ENCODE results near the gene MRPS10.

- no peak for TF ChIP-seq GATA2 (IDR thresholded peaks at IDR 0.05; ENCODE audit: insufficient read depth, insufficient read length, low read depth, low read length)
- TF ChIP-seq, protein P1, sequence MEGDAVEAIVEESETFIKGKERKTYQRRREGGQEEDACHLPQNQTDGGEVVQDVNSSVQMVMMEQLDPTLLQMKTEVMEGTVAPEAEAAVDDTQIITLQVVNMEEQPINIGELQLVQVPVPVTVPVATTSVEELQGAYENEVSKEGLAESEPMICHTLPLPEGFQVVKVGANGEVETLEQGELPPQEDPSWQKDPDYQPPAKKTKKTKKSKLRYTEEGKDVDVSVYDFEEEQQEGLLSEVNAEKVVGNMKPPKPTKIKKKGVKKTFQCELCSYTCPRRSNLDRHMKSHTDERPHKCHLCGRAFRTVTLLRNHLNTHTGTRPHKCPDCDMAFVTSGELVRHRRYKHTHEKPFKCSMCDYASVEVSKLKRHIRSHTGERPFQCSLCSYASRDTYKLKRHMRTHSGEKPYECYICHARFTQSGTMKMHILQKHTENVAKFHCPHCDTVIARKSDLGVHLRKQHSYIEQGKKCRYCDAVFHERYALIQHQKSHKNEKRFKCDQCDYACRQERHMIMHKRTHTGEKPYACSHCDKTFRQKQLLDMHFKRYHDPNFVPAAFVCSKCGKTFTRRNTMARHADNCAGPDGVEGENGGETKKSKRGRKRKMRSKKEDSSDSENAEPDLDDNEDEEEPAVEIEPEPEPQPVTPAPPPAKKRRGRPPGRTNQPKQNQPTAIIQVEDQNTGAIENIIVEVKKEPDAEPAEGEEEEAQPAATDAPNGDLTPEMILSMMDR (IDR thresholded peaks at IDR 0.05; ENCODE audit: extremely low read depth in 1 of 2, insufficient read depth in 1 of 2, low read depth in 1 of 2, low read length in 2 of 2), result no peak
- no peak for TF ChIP-seq EZH2 (IDR thresholded peaks at IDR 0.05; ENCODE audit: borderline replicate concordance, low read depth, low read length, severe bottlenecking)
- TF ChIP-seq POLR2AphosphoS5 (IDR thresholded peaks at IDR 0.05; ENCODE audit: insufficient read depth, low read depth, low read length), result no peak
- TF ChIP-seq POLR2A (IDR thresholded peaks at IDR 0.05; ENCODE audit: low read depth, low read length), result no peak
Measured at GRCh38 chr6:42220807-42221206, 3.1 kb upstream of the MRPS10 start.
